DOHH2 (cell line): ENCODE data around the gene SV2C.

Experiments
- H3F3A ChIP-seq: fragments of 200-600 bp; sonication (generic), shearing (Covaris generic); 2 replicates; pipeline ENCODE4 v1.6.0; 2016; ENCODE audit warnings: antibody characterized with exemption, mild to moderate bottlenecking; ENCODE audit not compliant: control insufficient read depth, insufficient read depth
- H3K27ac ChIP-seq: fragments of 200-600 bp; sonication (generic); 2 replicates; pipeline ENCODE4 v1.5.1; 2014; ENCODE audit warnings: low read depth, mild to moderate bottlenecking, low read length, moderate library complexity
- H3K27me3 ChIP-seq: fragments of 200-600 bp; sonication (generic); 2 replicates; pipeline ENCODE4 v1.6.1; 2014; ENCODE audit warnings: mild to moderate bottlenecking, low read length, mixed read lengths; ENCODE audit not compliant: control insufficient read depth
- H3K36me3 ChIP-seq: fragments of 200-600 bp; sonication (generic); 2 replicates; pipeline ENCODE4 v1.6.1; 2014; ENCODE audit warnings: mild to moderate bottlenecking, low read length, moderate library complexity, mixed read lengths; ENCODE audit not compliant: control insufficient read depth
- H3K4me1 ChIP-seq: fragments of 200-600 bp; sonication (generic); 2 replicates; pipeline ENCODE4 v1.6.1; 2014; ENCODE audit warnings: mild to moderate bottlenecking, low read length, mixed read lengths; ENCODE audit not compliant: control insufficient read depth
- H3K4me2 ChIP-seq: fragments of 200-600 bp; sonication (generic); 2 replicates; pipeline ENCODE4 v1.6.0; 2014; ENCODE audit warnings: mild to moderate bottlenecking, low read length, moderate library complexity
- H3K4me3 ChIP-seq: fragments of 200-600 bp; sonication (generic); 2 replicates; pipeline ENCODE4 v1.5.1; 2014; ENCODE audit warnings: mild to moderate bottlenecking, low read length, mixed read lengths
- H3K79me2 ChIP-seq: fragments of 200-600 bp; sonication (generic); 2 replicates; pipeline ENCODE4 v1.6.1; 2014; ENCODE audit warnings: mild to moderate bottlenecking, low read length, mixed read lengths; ENCODE audit not compliant: control insufficient read depth
- H3K9me2 ChIP-seq: fragments of 200-600 bp; sonication (generic); replicated peaks from 2 replicates; pipeline ENCODE4 v1.6.1; 2014; ENCODE audit warnings: mild to moderate bottlenecking, low read length, mixed read lengths; ENCODE audit not compliant: control insufficient read depth
- H3K9me3 ChIP-seq: fragments of 200-600 bp; sonication (generic); 2 replicates; pipeline ENCODE4 v1.6.1; 2014; ENCODE audit warnings: antibody characterized with exemption, low read length, mixed read lengths; ENCODE audit not compliant: control insufficient read depth, insufficient read depth
- H4K20me1 ChIP-seq: fragments of 200-600 bp; sonication (generic); 2 replicates; pipeline ENCODE4 v1.6.0; 2014; ENCODE audit warnings: low read depth, mild to moderate bottlenecking, antibody characterized with exemption, low read length, moderate library complexity; ENCODE audit not compliant: control insufficient read depth, insufficient read depth
- CTCF ChIP-seq: fragments of 200-600 bp; sonication (generic); IDR thresholded peaks from one replicate; pipeline ENCODE4 v1.5.1; 2014; ENCODE audit warnings: antibody characterized with exemption, mild to moderate bottlenecking, low read depth, low read length; ENCODE audit not compliant: poor library complexity, severe bottlenecking
- EZH2phosphoT487 ChIP-seq: fragments of 200-600 bp; sonication (generic); IDR thresholded peaks from 2 replicates; pipeline ENCODE4 v1.6.1; 2017; ENCODE audit warnings: borderline replicate concordance, mild to moderate bottlenecking, antibody characterized with exemption, low read length, moderate library complexity, mixed read lengths

SV2C gene

GRCh38 chr5:76152161-76152560 is 69.0 kb downstream of the SV2C start:
- H3K27ac ChIP-seq: no peak overlapping the region

GRCh38 chr5:76152700-76153099 is 69.5 kb downstream of the SV2C start:
- Histone ChIP-seq H3K27ac (no peak overlapping the region), H3K27me3 (no peaks in the 10 kb centered on the region; the same call in none of the 2 replicates), H3F3A (no peaks in the 10 kb centered on the region), H3K4me3 (no peak overlapping the region), H4K20me1 (no peaks in the 10 kb centered on the region), H3K9me3 (no peaks in the 10 kb centered on the region), H3K4me2 (no peak overlapping the region), H3K36me3 (no peaks in the 10 kb centered on the region), H3K9me2 (no peaks in the 10 kb centered on the region), H3K79me2 (no peaks in the 10 kb centered on the region), H3K4me1 (no peaks in the 10 kb centered on the region)
- TF ChIP-seq EZH2phosphoT487: no peak
- no peak for TF ChIP-seq CTCF

More at GRCh38 chr5:76152161-76152560, 69.0 kb downstream of the SV2C start:
- no peaks in the 10 kb centered on the region for H4K20me1 ChIP-seq
- no peaks in the 10 kb centered on the region for H3F3A ChIP-seq
- no peaks in the 10 kb centered on the region; the same call in none of the 2 replicates for H3K27me3 ChIP-seq
- no peaks in the 10 kb centered on the region for H3K36me3 ChIP-seq
- no peaks in the 10 kb centered on the region for H3K9me2 ChIP-seq
- H3K4me1 ChIP-seq: no peaks in the 10 kb centered on the region
- H3K4me3 ChIP-seq: no peak overlapping the region
- no peaks in the 10 kb centered on the region for H3K9me3 ChIP-seq
- no peaks in the 10 kb centered on the region for H3K79me2 ChIP-seq
- TF ChIP-seq CTCF (no peak), EZH2phosphoT487 (no peak)
- no peak overlapping the region for H3K4me2 ChIP-seq

GRCh38 chr5:76153271-76153670 is 70.1 kb downstream of the SV2C start:
- Histone ChIP-seq H3K4me3 (no peak overlapping the region), H3K4me1 (no peaks in the 10 kb centered on the region), H3K9me3 (no peaks in the 10 kb centered on the region), H3K27me3 (no peaks in the 10 kb centered on the region; the same call in none of the 2 replicates), H3K79me2 (no peaks in the 10 kb centered on the region), H3K27ac (no peak overlapping the region), H3K9me2 (no peaks in the 10 kb centered on the region), H3F3A (no peaks in the 10 kb centered on the region), H3K4me2 (no peak overlapping the region), H3K36me3 (no peaks in the 10 kb centered on the region), H4K20me1 (no peaks in the 10 kb centered on the region)
- no peak for TF ChIP-seq EZH2phosphoT487
- no peak for TF ChIP-seq CTCF
